ENCODE results near the gene KRTAP12-3.
"Not testable (repeated sequence)": the region's sequence is repeated elsewhere in the genome, so short reads cannot be mapped to it uniquely, and the experiment has no call there.

KRTAP12-3 gene

DNA sequence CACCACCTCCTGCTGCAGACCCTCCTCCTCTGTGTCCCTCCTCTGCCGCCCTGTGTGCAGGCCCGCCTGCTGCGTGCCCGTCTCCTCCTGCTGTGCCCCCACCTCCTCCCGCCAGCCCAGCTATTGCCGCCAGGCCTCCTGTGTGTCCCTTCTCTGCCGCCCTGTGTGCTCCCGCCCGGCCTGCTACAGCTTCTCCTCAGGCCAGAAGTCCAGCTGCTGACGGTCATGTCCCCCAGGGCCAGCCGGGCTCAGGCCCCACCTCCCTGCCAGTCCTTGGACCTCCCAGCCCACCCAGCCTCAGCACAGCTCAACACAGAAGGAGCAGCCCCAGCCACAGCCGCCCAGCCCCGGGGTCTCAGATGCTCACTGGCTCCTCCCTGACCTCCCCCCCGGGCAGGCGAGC lies 29.9 kb upstream of the KRTAP12-3 start:
- not testable (repeated sequence) for DNase-seq

DNA sequence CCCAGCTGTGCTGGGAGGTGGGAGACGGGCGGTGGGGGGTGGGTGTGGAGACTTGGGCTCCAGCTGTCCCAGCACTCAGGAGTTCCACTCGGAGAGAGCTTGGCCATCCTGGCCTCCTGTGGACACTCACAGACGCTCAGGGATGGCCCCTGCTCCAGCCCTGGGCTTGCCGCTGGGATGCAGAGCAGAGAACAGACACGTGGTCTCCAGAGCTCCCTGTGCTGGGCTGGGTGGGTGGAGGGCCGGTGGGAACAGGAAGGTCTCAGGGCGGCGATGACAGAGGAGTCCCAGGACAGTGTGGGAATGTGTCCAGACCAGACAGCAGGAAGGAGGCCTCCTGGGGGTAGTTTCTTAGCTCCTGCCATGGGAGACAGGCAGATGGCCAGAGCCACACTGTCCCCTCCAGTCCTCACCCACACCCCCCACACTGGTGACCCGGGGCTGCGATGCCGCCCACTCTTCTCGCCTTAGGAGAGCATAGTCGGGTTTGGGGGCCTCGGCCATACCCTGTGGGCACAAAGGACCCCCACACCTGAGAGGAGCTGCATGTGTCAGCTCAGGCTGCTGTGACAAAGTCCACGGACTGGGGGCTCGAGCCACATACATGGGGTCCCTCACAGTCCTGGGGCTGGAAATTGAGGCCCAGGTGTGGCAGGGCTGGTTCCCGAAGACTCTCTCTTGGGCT lies 28.9 kb upstream of the KRTAP12-3 start:
- DNase-seq: no peak

GRCh38 chr21:44630440-44630839 lies 27.3 kb upstream of the KRTAP12-3 start:
- no peak for DNase-seq

GRCh38 chr21:44632067-44632466 lies 25.7 kb upstream of the KRTAP12-3 start:
- DNase-seq: no peak

DNA sequence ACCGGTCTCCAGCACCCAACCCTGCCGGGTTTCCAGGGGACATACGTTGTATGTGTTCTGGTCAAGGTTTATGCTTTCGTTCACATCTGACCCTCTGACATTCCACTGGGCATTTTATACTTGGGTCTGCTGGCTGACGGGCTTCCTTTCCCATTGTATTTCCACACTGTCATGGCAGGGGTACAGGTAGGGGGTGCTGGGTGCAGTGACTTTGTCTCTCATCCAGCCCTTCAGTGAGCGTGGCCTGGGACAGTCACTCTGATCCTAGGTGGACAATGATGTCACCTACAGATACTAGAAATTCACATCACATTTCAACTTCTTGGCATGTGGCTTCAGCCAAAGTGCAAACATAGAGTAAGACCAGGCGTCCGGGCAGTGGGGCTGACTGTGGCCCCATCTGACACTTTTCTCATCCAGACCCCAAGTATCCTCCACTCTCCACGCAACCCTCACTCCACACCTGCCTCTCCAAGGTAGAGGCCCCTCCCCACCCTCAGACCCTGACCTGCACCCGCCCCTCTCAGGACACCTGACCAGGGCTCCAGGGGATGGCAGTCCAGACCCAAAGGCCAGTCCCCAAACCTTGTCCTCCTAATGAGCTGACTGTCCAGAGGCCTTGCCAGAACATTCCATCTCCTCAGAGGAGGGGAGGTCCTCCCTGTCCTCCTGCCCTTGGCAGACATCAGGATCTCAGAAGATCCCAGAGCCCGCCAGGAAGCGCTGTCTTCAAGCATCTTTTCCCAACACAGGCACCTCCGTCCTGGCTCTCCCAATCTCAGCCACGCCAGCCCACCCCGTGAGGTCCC lies 21.3 kb upstream of the KRTAP12-3 start:
- no peak for DNase-seq

GRCh38 chr21:44637018-44637850 lies 20.5 kb upstream of the KRTAP12-3 start, which contains the start of gene KRTAP10-10:
Gene KRTAP10-10 (plus strand): TSS chr21:44637356. CDS start chr21:44637418, 62 bp downstream.
- no peak for DNase-seq

- DNase-seq: not testable (repeated sequence)
These were observed 19.8 kb upstream of the KRTAP12-3 start for GRCh38 chr21:44637851-44638348.

DNA sequence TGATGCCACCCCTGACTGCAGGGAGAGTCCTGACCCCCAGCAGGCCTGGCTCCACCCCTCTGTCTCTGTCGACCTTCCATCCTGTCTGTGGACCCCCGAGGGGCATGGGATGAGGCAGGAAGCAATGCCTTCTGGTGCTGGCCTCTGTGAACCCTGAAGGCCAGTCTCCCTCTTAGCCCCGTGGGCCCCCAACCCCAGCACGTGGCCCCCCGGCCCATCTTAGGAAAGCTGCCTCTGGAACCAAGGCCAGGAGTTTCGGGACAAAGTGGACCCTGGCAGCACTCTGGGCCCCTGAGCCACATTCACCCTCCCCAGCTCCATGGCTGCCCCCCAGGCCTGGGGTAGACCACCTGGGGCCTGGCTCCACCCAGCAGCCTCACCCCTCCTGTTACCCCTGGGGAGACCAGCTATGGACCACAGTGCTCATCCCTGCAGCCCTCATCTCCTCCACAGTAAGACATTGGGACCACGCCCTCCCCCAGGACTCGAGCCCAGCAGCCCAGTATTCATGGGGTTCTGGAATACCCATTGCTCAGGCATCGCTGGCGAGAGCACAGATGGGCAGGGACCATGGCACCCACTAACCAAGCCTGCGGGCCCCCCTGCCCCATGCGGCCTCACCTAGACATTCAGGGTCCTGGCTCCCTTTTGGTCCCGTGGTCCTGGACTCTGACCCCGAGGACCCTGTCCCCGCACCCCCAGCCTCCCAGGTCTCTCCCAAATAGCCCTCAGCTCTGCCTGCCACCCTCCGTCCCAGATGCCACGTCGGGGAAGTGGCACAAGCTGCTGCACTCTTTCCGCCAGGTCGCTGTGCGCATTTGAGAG lies 19.0 kb upstream of the KRTAP12-3 start:
- not testable (repeated sequence) for DNase-seq

DNA sequence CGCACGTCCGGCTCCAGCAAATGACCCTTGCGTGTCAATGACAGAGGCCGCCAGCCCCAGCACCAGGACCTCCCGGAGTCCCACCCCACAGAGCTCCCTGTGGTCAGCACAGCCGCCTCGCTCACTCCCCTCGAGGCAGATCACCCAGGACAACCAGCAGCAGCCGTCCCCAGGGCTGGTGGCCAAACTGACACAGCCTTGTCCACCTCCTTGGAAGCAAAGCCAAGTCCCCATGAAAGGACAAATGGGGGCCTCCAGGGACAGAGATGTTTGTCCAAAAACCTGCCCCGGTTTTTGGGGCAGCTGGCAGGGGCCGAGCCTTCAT lies 18.4 kb upstream of the KRTAP12-3 start:
- DNase-seq: no peak

- no peak for DNase-seq
These were observed 17.0 kb upstream of the KRTAP12-3 start for GRCh38 chr21:44640761-44641160.

- DNase-seq: no peak
These were observed 13.9 kb upstream of the KRTAP12-3 start for GRCh38 chr21:44643741-44644310.

DNA sequence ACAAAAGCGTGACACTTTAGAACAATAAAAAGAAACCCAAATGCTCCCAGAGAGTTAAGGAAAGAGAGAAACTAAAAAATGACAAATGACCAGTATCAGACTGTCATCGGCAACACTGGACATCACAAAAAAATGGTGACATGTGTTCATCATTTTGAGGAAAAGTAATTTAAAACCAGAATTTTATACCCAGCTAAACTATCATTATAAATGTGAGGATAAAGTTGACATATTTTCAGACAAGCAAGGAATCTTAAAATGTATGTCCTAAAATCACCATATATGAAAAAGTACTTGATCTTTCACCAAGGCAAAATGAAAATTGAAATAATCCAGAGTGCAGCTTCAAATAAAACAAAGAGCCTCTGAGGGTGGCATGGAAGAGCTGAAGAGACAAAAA lies 12.9 kb upstream of the KRTAP12-3 start:
- no peak for DNase-seq

DNA sequence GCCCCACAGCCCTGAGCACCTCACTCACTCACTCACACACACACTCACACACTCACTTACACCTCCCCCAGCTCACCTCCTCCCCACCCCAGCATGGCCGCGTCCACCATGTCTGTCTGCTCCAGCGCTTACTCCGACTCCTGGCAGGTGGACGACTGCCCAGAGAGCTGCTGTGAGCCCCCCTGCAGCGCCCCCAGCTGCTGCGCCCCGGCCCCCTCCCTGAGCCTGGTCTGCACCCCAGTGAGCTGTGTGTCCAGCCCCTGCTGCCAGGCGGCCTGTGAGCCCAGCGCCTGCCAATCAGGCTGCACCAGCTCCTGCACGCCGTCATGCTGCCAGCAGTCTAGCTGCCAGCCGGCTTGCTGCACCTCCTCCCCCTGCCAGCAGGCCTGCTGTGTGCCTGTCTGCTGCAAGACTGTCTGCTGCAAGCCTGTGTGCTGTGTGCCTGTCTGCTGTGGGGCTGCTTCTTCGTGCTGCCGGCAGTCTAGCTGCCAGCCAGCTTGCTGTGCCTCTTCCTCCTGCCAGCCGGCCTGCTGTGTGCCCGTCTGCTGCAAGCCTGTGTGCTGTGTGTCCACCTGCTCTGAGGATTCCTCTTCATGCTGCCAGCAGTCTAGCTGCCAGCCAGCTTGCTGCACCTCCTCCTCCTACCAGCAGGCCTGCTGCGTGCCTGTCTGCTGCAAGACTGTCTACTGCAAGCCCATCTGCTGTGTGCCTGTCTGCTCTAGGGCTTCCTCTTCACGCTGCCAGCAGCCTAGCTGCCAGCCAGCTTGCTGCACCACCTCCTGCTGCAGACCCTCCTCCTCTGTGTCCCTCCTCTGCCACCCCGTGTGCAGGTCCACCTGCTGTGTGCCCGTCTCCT lies 11.1 kb upstream of the KRTAP12-3 start, which contains the start of gene KRTAP10-11:
TSS of gene KRTAP10-11 (plus strand) at position 49 of the 856 bp plus-strand sequence. CDS start at position 94, 45 bp downstream.
- DNase-seq: not testable (repeated sequence)

GRCh38 chr21:44647222-44647552 lies 10.5 kb upstream of the KRTAP12-3 start:
- no peak for DNase-seq

GRCh38 chr21:44648557-44649311 lies 9.0 kb upstream of the KRTAP12-3 start:
- no peak for DNase-seq

- DNase-seq: no peak
These were observed 8.1 kb upstream of the KRTAP12-3 start for GRCh38 chr21:44649521-44650100.

DNA sequence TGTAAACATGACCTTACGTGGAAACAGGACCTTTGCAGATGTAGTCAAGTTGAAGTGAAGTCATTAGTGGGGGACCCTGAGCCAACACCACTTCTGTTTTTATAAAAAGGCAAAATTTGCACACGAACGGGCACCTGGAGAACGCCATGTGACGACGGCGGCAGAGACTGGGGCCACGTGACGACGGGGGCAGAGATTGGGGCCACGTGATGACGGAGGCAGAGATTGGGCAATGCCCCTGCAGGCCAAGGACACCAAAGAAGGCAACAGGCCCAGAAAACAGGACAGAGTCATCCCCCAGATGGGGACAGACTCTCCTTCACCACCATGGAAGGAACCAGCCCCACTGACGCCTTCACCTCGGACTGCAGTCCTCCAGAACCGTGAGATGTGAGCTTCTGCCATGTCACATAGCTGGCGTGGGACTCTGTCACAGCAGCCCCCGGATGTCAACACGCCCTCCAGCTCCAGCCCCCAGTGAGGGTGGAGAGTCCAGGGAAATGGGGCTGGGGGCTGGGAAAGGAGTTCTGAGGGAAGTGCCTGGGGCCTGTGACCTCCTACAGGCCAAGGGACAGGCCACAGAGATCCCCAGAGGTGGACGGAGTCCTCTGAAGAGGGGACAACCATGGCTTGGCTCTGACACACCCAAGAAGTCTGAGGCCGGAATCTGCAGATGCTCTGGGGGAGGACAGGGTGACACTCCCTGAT lies 7.3 kb upstream of the KRTAP12-3 start:
- DNase-seq: no peak

- DNase-seq: no peak
These were observed 6.6 kb upstream of the KRTAP12-3 start for GRCh38 chr21:44650973-44651675.

Measured in hematopoietic multipotent progenitor cell treated with erythropoietin and hydrocortisone succinate and interleukin-3 and kit ligand, for 4 days (in vitro differentiated cells).